Testis (tissue), 2 donors: ENCODE results near the gene PSPC1.

Source experiments
- POLR2A ChIP-seq: fragments of 450-650 bp; IDR thresholded peaks from one replicate; pipeline ENCODE4 v1.6.1; 2017; ENCODE audit warnings: antibody characterized with exemption, mild to moderate bottlenecking, moderate library complexity
- TF ChIP-seq, protein P1 (sequence below), 3 experiments: fragments of 450-650 bp in 2 of 3; fragments of 200-600 bp in 1 of 3; sonication (generic) in 1 of 3; IDR thresholded peaks; one replicate each; pipeline ENCODE4 v1.5.1; 2016 to 2019; ENCODE audit warnings: antibody characterized with exemption in 3 of 3, mild to moderate bottlenecking in 2 of 3, moderate library complexity in 1 of 3

DNA sequence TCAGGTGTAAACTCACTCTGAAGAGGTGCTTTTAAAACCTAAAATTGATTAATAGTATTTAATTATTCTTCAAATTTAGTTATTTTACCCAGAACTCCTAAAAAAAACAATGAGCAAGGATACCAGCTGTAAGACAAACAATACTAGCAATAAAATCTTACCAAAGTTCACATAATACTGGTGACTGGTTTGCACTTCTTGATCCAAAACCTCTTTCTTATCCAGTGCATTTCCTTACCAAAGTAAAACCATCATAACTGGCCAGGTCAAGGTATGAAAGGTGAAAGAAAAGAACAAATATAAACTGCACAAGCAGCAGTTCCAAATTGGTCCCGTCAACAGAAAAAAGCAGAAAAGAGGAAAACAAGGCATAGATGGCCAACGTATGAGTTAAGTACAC lies 62.7 kb downstream of the PSPC1 start:
- TF ChIP-seq, protein P1, sequence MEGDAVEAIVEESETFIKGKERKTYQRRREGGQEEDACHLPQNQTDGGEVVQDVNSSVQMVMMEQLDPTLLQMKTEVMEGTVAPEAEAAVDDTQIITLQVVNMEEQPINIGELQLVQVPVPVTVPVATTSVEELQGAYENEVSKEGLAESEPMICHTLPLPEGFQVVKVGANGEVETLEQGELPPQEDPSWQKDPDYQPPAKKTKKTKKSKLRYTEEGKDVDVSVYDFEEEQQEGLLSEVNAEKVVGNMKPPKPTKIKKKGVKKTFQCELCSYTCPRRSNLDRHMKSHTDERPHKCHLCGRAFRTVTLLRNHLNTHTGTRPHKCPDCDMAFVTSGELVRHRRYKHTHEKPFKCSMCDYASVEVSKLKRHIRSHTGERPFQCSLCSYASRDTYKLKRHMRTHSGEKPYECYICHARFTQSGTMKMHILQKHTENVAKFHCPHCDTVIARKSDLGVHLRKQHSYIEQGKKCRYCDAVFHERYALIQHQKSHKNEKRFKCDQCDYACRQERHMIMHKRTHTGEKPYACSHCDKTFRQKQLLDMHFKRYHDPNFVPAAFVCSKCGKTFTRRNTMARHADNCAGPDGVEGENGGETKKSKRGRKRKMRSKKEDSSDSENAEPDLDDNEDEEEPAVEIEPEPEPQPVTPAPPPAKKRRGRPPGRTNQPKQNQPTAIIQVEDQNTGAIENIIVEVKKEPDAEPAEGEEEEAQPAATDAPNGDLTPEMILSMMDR (IDR thresholded peaks at IDR 0.05), result no peak
- TF ChIP-seq POLR2A, result no peak
